Measurements from ENCODE around the gene MIPEP.

The MIPEP gene

GRCh38 chr13:23822252-23822824 lies 66.9 kb downstream of the MIPEP start:
- no peak for TF ChIP-seq CTCF (IDR thresholded peaks at IDR 0.05; ENCODE audit: control insufficient read depth, extremely low read depth, insufficient read depth)
- no peak for DNase-seq (ENCODE audit: low read depth)

GRCh38 chr13:23820530-23820929 lies 68.7 kb downstream of the MIPEP start:
- TF ChIP-seq CTCF (IDR thresholded peaks at IDR 0.05; ENCODE audit: control insufficient read depth, extremely low read depth, insufficient read depth): no peak
- H3K4me3 ChIP-seq (ENCODE audit: low read depth, low read length): no peak overlapping the region
- DNase-seq (ENCODE audit: low read depth): no peak

More at GRCh38 chr13:23822252-23822824, 66.9 kb downstream of the MIPEP start:
- H3K4me3 ChIP-seq (ENCODE audit: low read depth, low read length): no peak overlapping the region

DNA sequence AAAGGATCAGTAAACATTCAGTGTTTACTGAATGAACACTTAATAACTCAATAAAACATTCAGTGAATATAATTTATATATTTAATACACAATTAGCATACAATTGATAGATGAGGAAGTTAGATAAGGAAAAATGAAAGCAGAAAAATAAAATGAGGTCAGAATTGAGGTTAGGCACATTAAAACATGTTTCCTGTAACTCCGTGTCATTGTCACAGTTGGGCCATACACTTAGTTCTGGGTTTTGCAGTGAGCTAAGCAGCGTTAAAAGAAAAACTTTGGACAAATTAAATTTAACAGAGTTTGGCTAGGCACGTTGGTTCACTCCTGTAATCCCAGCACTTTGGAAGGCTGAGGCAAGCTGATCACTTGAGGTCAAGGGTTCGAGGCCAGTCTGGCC lies 71.4 kb downstream of the MIPEP start:
- H3K4me3 ChIP-seq (ENCODE audit: low read depth, low read length): no peak overlapping the region
- peak; percentile 50 for DNase-seq (ENCODE audit: low read depth)
- no peak for TF ChIP-seq CTCF (IDR thresholded peaks at IDR 0.05; ENCODE audit: control insufficient read depth, extremely low read depth, insufficient read depth)

GRCh38 chr13:23817136-23817535 lies 72.1 kb downstream of the MIPEP start:
- H3K4me3 ChIP-seq (ENCODE audit: low read depth, low read length): no peak overlapping the region
- no peak for DNase-seq (ENCODE audit: low read depth)
- TF ChIP-seq CTCF (IDR thresholded peaks at IDR 0.05; ENCODE audit: control insufficient read depth, extremely low read depth, insufficient read depth): no peak

DNA sequence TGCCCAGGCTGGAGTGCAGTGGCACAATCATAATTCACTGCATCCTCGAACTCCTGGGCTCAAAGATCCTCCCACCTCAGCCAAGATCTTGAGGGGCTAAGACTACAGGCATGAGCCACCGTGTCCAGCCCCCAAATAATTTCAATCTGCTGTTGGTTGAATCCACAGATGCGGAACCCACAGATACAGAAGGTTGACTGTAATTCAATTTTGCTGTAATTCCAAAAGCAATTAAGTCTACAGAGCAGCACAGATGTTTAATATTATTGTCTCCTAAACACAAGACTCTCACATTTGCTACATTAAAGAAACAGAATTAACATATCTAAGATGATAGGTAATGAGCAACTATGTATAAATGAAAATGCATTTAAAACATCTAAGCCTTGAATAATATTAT lies 75.6 kb downstream of the MIPEP start:
- no peak for TF ChIP-seq CTCF (IDR thresholded peaks at IDR 0.05; ENCODE audit: control insufficient read depth, extremely low read depth, insufficient read depth)
- DNase-seq (ENCODE audit: low read depth): no peak

DNA sequence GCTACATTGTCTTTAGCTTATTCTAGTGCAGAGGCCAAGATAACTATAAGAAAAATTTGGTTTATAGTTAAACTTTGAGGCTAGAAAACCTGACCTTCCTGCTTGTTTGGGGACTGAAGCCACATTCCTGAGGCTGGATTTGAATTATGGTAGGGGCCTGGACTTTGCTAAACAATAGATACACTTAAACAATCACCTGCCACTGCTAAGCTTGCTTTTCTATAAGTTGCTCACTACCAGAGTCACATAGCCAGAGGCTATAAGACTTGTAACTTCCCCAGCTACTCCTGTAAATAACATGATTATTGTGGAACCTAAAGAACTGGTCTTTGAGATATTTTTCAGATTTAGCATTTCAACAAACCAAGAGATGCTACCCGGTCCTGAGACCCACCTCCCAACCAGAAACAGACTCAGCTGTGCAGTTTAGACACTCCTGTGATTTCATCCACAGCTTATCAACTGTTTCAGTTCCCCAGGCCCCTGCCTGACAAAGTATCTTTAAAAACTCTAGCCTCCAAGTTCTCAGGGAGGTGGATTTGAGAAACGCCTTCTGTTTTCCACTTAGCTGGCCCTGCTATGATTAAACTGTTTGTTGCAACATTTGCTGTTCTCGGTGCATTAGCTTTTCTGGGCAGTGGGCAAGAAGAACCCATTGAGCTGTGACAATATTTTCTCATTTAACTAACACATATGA lies 77.7 kb downstream of the MIPEP start:
- TF ChIP-seq CTCF (IDR thresholded peaks at IDR 0.05; ENCODE audit: control insufficient read depth, extremely low read depth, insufficient read depth): no peak
- DNase-seq (ENCODE audit: low read depth): no peak
- no peak overlapping the region for H3K4me3 ChIP-seq (ENCODE audit: low read depth, low read length)

More for the DNA sequence above, 75.6 kb downstream of the MIPEP start:
- no peak overlapping the region for H3K4me3 ChIP-seq (ENCODE audit: low read depth, low read length)

Measured in LNCaP clone FGC (cell line).